ENCODE results near the gene METRN.

DNA sequence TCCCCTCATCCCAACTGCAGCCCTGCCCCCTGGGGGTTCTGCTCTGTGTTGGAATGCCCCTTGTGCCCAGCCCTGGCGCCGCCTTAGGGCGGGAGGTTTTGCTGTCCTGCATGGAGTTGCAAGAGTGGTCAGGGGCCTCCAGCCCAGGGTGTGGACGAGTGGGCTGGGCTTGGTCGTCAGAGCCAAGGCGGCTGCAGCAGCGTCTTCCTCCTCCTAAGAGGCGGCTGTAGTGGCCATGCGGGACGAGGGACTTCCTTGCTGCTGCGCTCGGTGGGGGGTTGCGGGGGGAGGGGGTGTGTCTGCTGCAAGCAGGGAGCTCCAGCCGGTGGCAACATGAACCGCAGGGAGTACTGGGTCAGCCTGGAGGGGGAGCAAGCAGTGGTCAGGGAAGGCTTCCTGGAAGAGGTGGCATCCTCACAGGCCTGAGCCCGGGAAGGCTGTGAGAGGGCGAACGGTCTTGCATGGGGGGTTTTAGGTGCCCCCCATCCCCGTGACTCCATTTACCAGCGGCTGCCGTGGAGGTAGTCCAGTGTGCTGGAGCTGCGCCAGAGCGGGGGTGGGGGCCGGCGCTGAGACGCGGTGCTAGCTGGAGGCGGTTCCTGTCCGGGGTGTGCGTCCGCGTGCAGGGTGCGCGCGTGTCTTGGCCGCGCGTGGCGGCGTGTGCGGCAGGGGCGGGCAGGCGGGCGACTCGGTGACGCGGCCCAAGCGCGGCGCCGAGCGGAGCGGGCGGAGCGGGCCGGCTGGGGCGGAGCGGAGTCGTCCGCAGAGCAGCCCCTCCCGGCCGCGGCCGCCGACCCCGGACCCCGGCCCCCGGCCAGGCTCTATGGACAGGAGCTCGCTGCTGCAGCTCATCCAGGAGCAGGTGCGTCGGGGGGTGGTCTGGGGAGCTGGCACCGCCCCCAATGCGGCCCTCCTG, 39.7 kb upstream of the METRN start, which contains the start of gene RHBDL1:
- TF ChIP-seq TARDBP (IDR thresholded peaks at IDR 0.05) = no peak
- no peak for TF ChIP-seq CTBP1 (IDR thresholded peaks at IDR 0.05; ENCODE audit: borderline replicate concordance)
- no peak for TF ChIP-seq HDGF (IDR thresholded peaks at IDR 0.05; ENCODE audit: borderline replicate concordance)
- TF ChIP-seq BHLHE40 (IDR thresholded peaks at IDR 0.05; ENCODE audit: borderline replicate concordance) = no peak
- no peak for TF ChIP-seq NFRKB (IDR thresholded peaks at IDR 0.05)
- TF ChIP-seq ZNF384 (IDR thresholded peaks at IDR 0.05) = no peak

All from HEK293T (cell line).